HG02763 (cell line): ENCODE measurements around the gene PWP2.

ENCODE experiments used
- ATAC-seq: cut with Tn5 transposase; IDR thresholded peaks from one replicate; pipeline ENCODE4 v1.9.1; 2021; ENCODE audit warnings: mild to moderate bottlenecking, moderate library complexity; ENCODE audit not compliant: unreplicated experiment

PWP2 gene

GRCh38 chr21:44107026-44107501 lies at the start of gene PWP2:
Gene PWP2, plus strand, starts transcription at chr21:44107399. Its CDS starts 18 bp downstream, at chr21:44107417.
- ATAC-seq, result peak; percentile 89

- ATAC-seq, result no peak
Measured at GRCh38 chr21:44057960-44058651, 49.1 kb upstream of the PWP2 start.

- no peak for ATAC-seq
Measured at GRCh38 chr21:44058652-44058964, 48.6 kb upstream of the PWP2 start.

GRCh38 chr21:44058981-44059380 lies 48.2 kb upstream of the PWP2 start:
- no peak for ATAC-seq

DNA sequence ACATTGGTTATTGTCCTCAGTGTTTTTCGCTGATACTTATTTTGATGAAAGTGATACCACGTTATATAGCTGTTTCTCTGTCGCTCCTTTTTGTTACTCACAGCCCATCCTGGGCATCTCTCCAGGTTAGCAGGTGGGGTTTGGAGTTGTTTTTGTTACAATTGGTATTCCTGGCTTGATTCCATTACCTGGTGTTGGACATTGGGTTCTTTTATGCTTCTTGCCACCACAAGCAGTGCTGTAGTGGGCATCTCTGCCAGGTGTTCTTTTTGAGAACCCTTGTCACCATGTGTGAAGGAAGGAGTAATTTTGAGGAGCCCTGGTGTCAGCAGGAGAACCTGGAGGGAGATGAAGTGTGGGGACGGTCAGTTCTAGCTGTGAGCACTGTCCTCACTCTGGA lies 47.5 kb upstream of the PWP2 start:
- no peak for ATAC-seq

DNA sequence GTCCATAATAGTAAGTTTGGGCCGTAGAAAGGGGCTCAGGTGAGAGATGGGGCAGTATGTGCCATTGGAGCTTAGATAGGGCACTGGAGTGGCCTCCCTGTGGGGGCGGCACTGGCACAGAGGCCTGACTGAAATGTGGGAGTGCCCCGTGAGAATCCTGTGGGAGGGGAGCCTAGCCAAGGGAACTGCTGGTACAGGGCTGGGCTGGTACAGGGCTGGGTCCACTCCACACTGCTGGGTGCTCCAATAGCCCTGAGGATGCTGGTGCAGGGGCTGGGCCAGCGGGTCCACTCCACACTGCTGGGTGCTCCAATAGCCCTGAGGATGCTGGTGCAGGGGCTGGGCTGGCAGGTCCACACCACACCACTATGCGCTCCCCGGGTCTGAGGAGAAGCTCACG lies 44.8 kb upstream of the PWP2 start:
- no peak for ATAC-seq

- ATAC-seq, result no peak
Measured at GRCh38 chr21:44063151-44063912, 43.9 kb upstream of the PWP2 start.

DNA sequence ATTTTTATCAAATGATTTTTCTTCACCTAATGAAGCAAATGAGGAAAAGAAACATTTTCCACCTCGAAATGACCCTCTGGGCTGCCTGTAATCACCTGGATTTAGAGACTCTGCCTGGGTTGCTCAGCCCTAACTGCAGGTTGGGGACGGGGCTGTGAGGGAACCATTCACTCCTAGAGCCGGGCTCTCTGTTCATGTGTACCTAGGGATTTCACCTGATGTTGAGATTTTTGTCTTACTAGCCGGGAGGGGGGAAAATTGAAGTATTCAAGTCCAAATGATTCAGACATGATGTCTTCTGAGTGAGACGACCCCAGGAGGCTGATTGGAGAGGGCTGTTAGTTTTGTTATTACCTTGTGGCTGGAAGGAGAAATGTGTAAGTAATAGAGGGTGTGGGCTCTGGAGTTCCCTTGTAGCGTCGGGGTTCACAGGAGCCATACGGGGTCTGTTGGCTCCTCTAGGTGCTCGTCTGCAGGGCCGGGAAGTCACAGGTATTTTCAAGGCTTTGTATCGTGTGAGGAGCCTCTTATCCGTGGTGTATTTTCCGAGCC lies 42.3 kb upstream of the PWP2 start:
- ATAC-seq, result no peak

- ATAC-seq, result no peak
Measured at GRCh38 chr21:44065428-44065827, 41.8 kb upstream of the PWP2 start.

DNA sequence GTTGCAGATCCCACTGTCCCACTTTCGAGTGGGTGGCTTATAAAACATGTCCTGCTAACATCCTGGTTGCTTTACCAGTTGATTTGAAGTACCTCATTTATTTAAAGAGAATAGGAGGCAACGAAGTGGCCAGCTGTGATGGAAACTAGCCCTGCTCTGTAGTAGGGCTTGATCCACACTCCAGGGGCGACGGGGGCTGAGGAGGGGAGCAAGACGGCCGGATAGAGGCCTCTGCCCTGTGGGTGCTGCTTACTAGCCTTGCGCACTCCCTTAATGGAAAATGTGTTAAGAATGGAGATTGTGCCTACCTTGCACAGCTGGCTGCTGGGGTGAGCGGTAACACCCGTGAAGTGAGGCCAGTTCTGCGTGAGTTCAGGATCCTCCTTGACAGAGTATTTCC lies 41.1 kb upstream of the PWP2 start:
- ATAC-seq, result no peak

GRCh38 chr21:44067011-44067839 lies 40.0 kb upstream of the PWP2 start:
- ATAC-seq, result no peak

GRCh38 chr21:44070391-44070790 lies 36.8 kb upstream of the PWP2 start:
- ATAC-seq, result no peak

- ATAC-seq, result no peak
Measured at GRCh38 chr21:44071359-44072104, 35.7 kb upstream of the PWP2 start.

DNA sequence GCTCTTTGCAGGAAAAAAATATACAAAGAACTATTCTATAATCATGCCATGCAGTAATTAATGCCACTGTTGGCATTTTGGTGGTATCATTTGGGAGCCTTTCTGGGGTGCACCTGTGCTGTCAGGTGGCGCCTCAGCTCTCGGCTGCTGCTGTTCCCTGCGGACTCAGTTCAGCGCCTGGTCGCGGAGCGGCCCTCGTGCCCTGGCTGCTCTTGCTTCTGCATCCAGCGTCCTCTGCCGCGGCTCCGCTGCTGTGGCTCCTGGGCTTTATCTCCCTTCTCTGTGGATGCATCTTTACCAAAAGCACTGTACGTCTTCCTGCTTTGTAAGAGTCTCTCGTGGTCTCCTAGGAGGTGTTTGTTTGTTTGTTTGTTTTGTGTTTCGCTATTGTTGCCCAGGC lies 35.1 kb upstream of the PWP2 start:
- ATAC-seq, result no peak

- ATAC-seq, result no peak
Measured at GRCh38 chr21:44074315-44074958, 32.8 kb upstream of the PWP2 start.

GRCh38 chr21:44076316-44076715 lies 30.9 kb upstream of the PWP2 start:
- ATAC-seq, result no peak

DNA sequence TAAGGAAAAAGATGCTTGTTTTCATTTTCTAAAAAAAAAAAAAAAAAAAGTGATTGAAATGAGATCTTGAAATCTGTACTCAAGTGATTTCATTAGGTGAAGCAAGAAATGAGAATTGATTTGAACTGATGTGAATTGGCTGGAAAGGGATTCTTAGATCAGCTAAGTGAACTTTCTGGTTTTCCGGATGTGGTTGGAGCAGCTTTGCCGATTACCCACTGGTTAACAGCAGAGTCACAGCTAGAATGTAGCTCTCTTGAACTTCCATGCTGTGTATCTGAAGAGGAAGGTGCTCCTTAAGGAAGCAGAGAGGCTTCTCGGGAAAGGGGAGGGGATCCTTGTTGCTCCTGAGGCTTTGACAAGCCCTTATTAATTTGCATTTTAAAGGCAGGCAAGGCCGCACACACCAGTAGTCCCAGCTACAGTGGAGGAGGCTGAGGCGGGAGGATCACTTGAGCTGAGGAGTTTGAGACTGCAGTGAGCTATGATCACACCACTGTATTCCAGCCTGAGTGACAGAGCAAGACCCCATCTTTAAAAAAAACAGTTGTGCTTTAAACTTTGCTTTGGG lies 28.7 kb upstream of the PWP2 start:
- no peak for ATAC-seq

- ATAC-seq, result no peak
Measured at GRCh38 chr21:44079446-44079845, 27.8 kb upstream of the PWP2 start.

- no peak for ATAC-seq
Measured at GRCh38 chr21:44079846-44080245, 27.4 kb upstream of the PWP2 start.
